K562 (cell line): Measurements from ENCODE around the gene C12orf54. TPM values are rescaled to one million over a fixed set of nuclear protein-coding genes. Genes with fewer than 3 reads are reported as not detected.

Experiments used
- CTCF ChIP-seq, 3 experiments: IDR thresholded peaks in 2 of 3; conservative IDR thresholded peaks in 1 of 3; 2 replicates each; pipeline ENCODE4 v1.5.1; 2011 to 2012; ENCODE audit warnings: low read length in 3 of 3, mild to moderate bottlenecking in 3 of 3, control low read depth in 2 of 3, improper control_type of control experiment in 1 of 3, inconsistent platforms in 1 of 3, low read depth in 1 of 3, mixed read lengths in 1 of 3, moderate library complexity in 1 of 3; ENCODE audit not compliant: insufficient read depth in 2 of 3
- DPF2 ChIP-seq: fragments of 450-650 bp; IDR thresholded peaks from 2 replicates; pipeline ENCODE4 v1.6.1; 2016
- ETV6 ChIP-seq, 3 experiments: fragments of 150-350 bp in 1 of 3; sonication (generic) in 1 of 3; formaldehyde crosslinking in 1 of 3; IDR thresholded peaks; 2 replicates each; pipeline versions ENCODE4 v1.6.1 to v1.8.0; 2014 to 2022; ENCODE audit warnings: borderline replicate concordance in 2 of 3, low read depth in 2 of 3, antibody characterized with exemption in 1 of 3, low read length in 1 of 3, mild to moderate bottlenecking in 1 of 3, missing genetic modification reagents in 1 of 3
- FOS ChIP-seq: IDR thresholded peaks from 3 replicates; pipeline ENCODE4 v1.6.1; 2011; ENCODE audit not compliant: insufficient read length; ENCODE audit errors: extremely low read depth
- GATAD2B ChIP-seq: fragments of 450-650 bp; IDR thresholded peaks from 2 replicates; pipeline ENCODE4 v1.6.1; 2017; ENCODE audit warnings: mild to moderate bottlenecking, borderline replicate concordance
- HCFC1 ChIP-seq: IDR thresholded peaks from 2 replicates; pipeline ENCODE4 v1.6.1; 2012; ENCODE audit warnings: low read depth, low read length, improper control_type of control experiment
- HEY1 ChIP-seq: fragments of 250-450 bp; sonication (Bioruptor Pico); IDR thresholded peaks from 2 replicates; pipeline ENCODE4 v1.5.0; 2020; ENCODE audit warnings: mild to moderate bottlenecking, moderate library complexity, borderline replicate concordance
- KHSRP ChIP-seq: fragments of 450-650 bp; IDR thresholded peaks from 2 replicates; pipeline ENCODE4 v1.6.1; 2017
- MAZ ChIP-seq, 2 experiments: fragments of 450-650 bp in 1 of 2; sonication (generic) in 1 of 2; formaldehyde crosslinking; IDR thresholded peaks in 1 of 2; conservative IDR thresholded peaks in 1 of 2; 2 replicates each; pipeline versions ENCODE4 v1.4.0 to v1.5.0; 2020; ENCODE audit warnings: mild to moderate bottlenecking in 1 of 2, missing genetic modification reagents in 1 of 2
- MECOM ChIP-seq: fragments of 250-450 bp; sonication (Bioruptor Pico); IDR thresholded peaks from 2 replicates; pipeline ENCODE4 v1.8.0; 2022; ENCODE audit warnings: inconsistent platforms
- POLR2G ChIP-seq: fragments of 200-400 bp; formaldehyde crosslinking; IDR thresholded peaks from 2 replicates; pipeline ENCODE4 v1.6.1; 2017; ENCODE audit warnings: low read depth, mild to moderate bottlenecking, antibody characterized with exemption, low read length, moderate library complexity
- RAD21 ChIP-seq, 2 experiments: fragments of 250-450 bp in 1 of 2; fragments of 450-650 bp in 1 of 2; sonication (Bioruptor Pico) in 1 of 2; formaldehyde crosslinking in 1 of 2; IDR thresholded peaks in 1 of 2; conservative IDR thresholded peaks in 1 of 2; 2 replicates each; pipeline versions ENCODE4 v1.4.0 to v1.8.0; 2020 to 2022; ENCODE audit warnings: mild to moderate bottlenecking in 2 of 2, moderate library complexity in 1 of 2
- RBM17 ChIP-seq: fragments of 200-400 bp; formaldehyde crosslinking; IDR thresholded peaks from 2 replicates; pipeline ENCODE4 v1.6.1; 2017; ENCODE audit warnings: low read depth, mild to moderate bottlenecking, low read length, borderline replicate concordance
- SIRT6 ChIP-seq: IDR thresholded peaks from one replicate; pipeline ENCODE4 v1.6.1; 2012; ENCODE audit warnings: low read depth, mild to moderate bottlenecking, control low read depth, inconsistent platforms, low read length, moderate library complexity
- SMARCA5 ChIP-seq: fragments of 450-650 bp; IDR thresholded peaks from 2 replicates; pipeline ENCODE4 v1.6.1; 2016
- SRSF3 ChIP-seq: fragments of 200-400 bp; formaldehyde crosslinking; IDR thresholded peaks from 2 replicates; pipeline ENCODE4 v1.6.1; 2016; ENCODE audit warnings: mild to moderate bottlenecking, low read length, moderate library complexity; ENCODE audit not compliant: insufficient read depth
- STAG1 ChIP-seq: sonication (generic); formaldehyde crosslinking; IDR thresholded peaks from 2 replicates; pipeline ENCODE4 v1.5.0; 2020; ENCODE audit warnings: missing genetic modification reagents, borderline replicate concordance
- TRIM24 ChIP-seq, 2 experiments: fragments of 450-650 bp; IDR thresholded peaks; 2 replicates each; pipeline ENCODE4 v1.6.1; 2016
- WHSC1 ChIP-seq: IDR thresholded peaks from one replicate; pipeline ENCODE4 v1.6.1; 2012; ENCODE audit warnings: low read length, control low read depth, inconsistent platforms
- ZC3H11A ChIP-seq: IDR thresholded peaks from 2 replicates; pipeline ENCODE4 v1.6.1; 2012; ENCODE audit warnings: low read depth, low read length, improper control_type of control experiment
- ZNF133 ChIP-seq: fragments of 250-450 bp; sonication (Bioruptor Pico); IDR thresholded peaks from 2 replicates; pipeline ENCODE4 v1.4.0; 2020; ENCODE audit warnings: mild to moderate bottlenecking
- ZNF431 ChIP-seq: sonication (generic); formaldehyde crosslinking; IDR thresholded peaks from 2 replicates; pipeline ENCODE4 v1.8.0; 2022; ENCODE audit warnings: mild to moderate bottlenecking, missing genetic modification reagents
- ZNF583 ChIP-seq: fragments of 250-450 bp; sonication (Bioruptor Pico); IDR thresholded peaks from 2 replicates; pipeline ENCODE4 v1.4.0; 2020
- ZNF644 ChIP-seq: fragments of 200-800 bp; sonication (Bioruptor generic); IDR thresholded peaks from 2 replicates; pipeline ENCODE4 v1.6.1; 2016; ENCODE audit warnings: low read depth, missing genetic modification characterization, missing compliant biosample characterization
- polyA plus RNA-seq, 8 experiments: library from polyadenylated mRNA; depleted of rRNA in 4 of 8; stranded (reverse) in 5 of 8; unstranded in 3 of 8; fragments of >200 nt; fragmentation: Nextera tagmentation in 2 of 8; fragmentation: Illumina TruSeq in 1 of 8; extraction: Ambion mirVana in 2 of 8; extraction: Trizol in 1 of 8; gene quantifications; 2 replicates each; pipeline versions ENCODE4 v1.2.1 to v1.2.3, GENCODE V29; 2011 to 2014; ENCODE audit warnings: inconsistent platforms in 1 of 8, missing spikeins in 1 of 8
- total RNA-seq, 7 experiments: library from RNA; depleted of rRNA in 6 of 7; stranded (reverse); fragments of >200 nt in 6 of 7; fragmentation: Illumina TruSeq in 2 of 7; extraction: Trizol in 2 of 7; gene quantifications; 2 replicates each; pipeline versions ENCODE4 v1.2.1 to v1.2.3, GENCODE V29; 2011 to 2021; ENCODE audit warnings: low replicate concordance in 1 of 7
- TF ChIP-seq, protein P1 (sequence below): fragments of 450-650 bp; formaldehyde crosslinking; IDR thresholded peaks from 2 replicates; pipeline ENCODE4 v1.4.0; 2020; ENCODE audit warnings: mild to moderate bottlenecking
- TF ChIP-seq, protein P2 (sequence below): sonication (generic); IDR thresholded peaks from 2 replicates; pipeline ENCODE4 v1.6.1; 2016

C12orf54 gene
- total and polyA plus RNA-seq, 9 of the 15 experiments (the other 6 are each of a cell fraction or from before 2014, with no cell fraction given), result not detected

DNA sequence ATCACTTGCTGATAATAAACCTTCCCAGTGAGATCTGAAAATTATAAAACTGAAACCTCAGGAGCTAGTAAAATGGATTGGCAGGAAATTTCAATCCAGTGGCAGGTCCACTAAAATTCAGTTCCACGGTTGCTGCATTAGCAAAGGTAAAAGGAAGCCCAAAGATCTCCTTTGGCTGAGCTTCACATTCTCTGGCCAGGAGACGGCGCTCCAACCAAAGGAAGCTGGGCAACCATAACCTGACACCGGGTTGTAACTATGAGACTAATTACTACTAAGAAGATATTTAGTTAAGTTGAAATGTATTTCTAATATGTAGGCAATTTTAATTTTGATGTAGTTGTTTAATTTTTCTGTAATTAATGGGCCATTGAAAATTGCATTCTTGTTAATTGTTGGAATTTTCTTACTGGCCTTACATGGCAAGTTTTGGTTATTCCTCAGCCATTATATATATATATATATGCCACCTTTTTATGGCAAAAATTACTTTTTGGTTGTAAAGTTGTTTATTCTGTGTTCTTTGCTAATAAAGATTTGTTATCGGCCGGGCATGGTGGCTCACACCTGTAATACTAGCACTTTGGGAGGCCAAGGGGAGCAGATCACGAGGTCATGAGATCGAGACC, 60.1 kb downstream of the C12orf54 start (continued):
- TF ChIP-seq ETV6 (IDR thresholded peaks at IDR 0.05; ENCODE audit: borderline replicate concordance in 1 of 2, low read depth in 2 of 2, low read length in 1 of 2) (no peak), ETV6 (CRISPR knock-in tag; IDR thresholded peaks at IDR 0.05; ENCODE audit: borderline replicate concordance) (no peak), ZNF133 (no peak), GATAD2B (no peak), RBM17 (no peak), ZNF431 (CRISPR knock-in tag) (no peak), HCFC1 (peak; percentile 19; the same call in 1 of the 2 replicates), STAG1 (peak; percentile 65; the same call in 1 of the 2 replicates), POLR2G (no peak), MECOM (no peak), ZNF644 (tag) (no peak), DPF2 (no peak), SIRT6 (no peak), SRSF3 (no peak), TRIM24 (IDR thresholded peaks at IDR 0.05) (no peak), RAD21 (CRISPR knock-in tag; conservative IDR thresholded peaks at IDR 0.05 in 1 of 2, IDR thresholded peaks at IDR 0.05 in 1 of 2) (peak; percentile 99), CTCF (IDR thresholded peaks at IDR 0.05 in 2 of 3, conservative IDR thresholded peaks at IDR 0.05 in 1 of 3; ENCODE audit: insufficient read depth in 2 of 3, low read depth in 1 of 3, low read length in 3 of 3) (peak; percentile 88 to 96 (median 93)), WHSC1 (no peak), ZC3H11A (0 out of 2 replicates have a peak, but pooled peaks have one; percentile 47), ZNF583 (no peak), KHSRP (no peak), MAZ (CRISPR knock-in tag; conservative IDR thresholded peaks at IDR 0.05 in 1 of 2, IDR thresholded peaks at IDR 0.05 in 1 of 2) (0 out of 4 replicates have a peak, but pooled peaks of 1 of the 2 experiments have one; percentile 40), FOS (no peak), SMARCA5 (no peak), HEY1 (CRISPR knock-in tag) (no peak)
- TF ChIP-seq, protein P1, sequence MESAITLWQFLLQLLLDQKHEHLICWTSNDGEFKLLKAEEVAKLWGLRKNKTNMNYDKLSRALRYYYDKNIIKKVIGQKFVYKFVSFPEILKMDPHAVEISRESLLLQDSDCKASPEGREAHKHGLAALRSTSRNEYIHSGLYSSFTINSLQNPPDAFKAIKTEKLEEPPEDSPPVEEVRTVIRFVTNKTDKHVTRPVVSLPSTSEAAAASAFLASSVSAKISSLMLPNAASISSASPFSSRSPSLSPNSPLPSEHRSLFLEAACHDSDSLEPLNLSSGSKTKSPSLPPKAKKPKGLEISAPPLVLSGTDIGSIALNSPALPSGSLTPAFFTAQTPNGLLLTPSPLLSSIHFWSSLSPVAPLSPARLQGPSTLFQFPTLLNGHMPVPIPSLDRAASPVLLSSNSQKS (CRISPR knock-in tag), result no peak
- TF ChIP-seq, protein P2, sequence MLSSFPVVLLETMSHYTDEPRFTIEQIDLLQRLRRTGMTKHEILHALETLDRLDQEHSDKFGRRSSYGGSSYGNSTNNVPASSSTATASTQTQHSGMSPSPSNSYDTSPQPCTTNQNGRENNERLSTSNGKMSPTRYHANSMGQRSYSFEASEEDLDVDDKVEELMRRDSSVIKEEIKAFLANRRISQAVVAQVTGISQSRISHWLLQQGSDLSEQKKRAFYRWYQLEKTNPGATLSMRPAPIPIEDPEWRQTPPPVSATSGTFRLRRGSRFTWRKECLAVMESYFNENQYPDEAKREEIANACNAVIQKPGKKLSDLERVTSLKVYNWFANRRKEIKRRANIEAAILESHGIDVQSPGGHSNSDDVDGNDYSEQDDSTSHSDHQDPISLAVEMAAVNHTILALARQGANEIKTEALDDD, result peak; percentile 86
